SK-N-SH (cell line): ENCODE results near the gene SLCO1B3. TPM values are rescaled to one million over a fixed set of nuclear protein-coding genes. Genes with fewer than 3 reads are reported as not detected.

Experiments used
- CTCF ChIA-PET: fragments of 300-600, 350-600 bp; formaldehyde crosslinking; extraction: SDS; loops from one replicate; lab custom pipeline; 2021; lab: Yijun Ruan, JAX
- POLR2A ChIA-PET: fragments of 350-600 bp; sonication (Branson Sonifier 250); formaldehyde crosslinking; extraction: SDS; loops from one replicate; lab custom pipeline; 2020; ENCODE audit warnings: antibody characterized with exemption, inconsistent platforms; lab: Yijun Ruan, JAX
- DNase-seq: peaks from one replicate; pipeline ENCODE4 v3.0.0; 2012
- H2AFZ ChIP-seq: fragments of 200-600 bp; sonication (generic); 2 replicates; pipeline ENCODE4 v1.8.1; 2016; ENCODE audit warnings: antibody characterized with exemption, mild to moderate bottlenecking, low read depth
- H3F3A ChIP-seq: fragments of 200-600 bp; sonication (generic); replicated peaks from 2 replicates; pipeline ENCODE3; 2016; ENCODE audit warnings: antibody characterized with exemption, mild to moderate bottlenecking; ENCODE audit not compliant: insufficient read depth
- H3K27ac ChIP-seq, 2 experiments: fragments of 200-500 bp in 1 of 2; fragments of 200-600 bp in 1 of 2; sonication (Bioruptor generic) in 1 of 2; sonication (generic), shearing (Covaris generic) in 1 of 2; 2 replicates each; pipeline versions ENCODE4 v1.5.1 to v1.6.1; 2014 to 2016; ENCODE audit warnings: low read depth in 2 of 2, inconsistent platforms in 1 of 2, low read length in 1 of 2, mild to moderate bottlenecking in 1 of 2, mixed read lengths in 1 of 2
- H3K27me3 ChIP-seq: fragments of 200-600 bp; sonication (generic), shearing (Covaris generic); 2 replicates; pipeline ENCODE4 v1.6.1; 2016; ENCODE audit warnings: mixed run types; ENCODE audit not compliant: insufficient read depth
- H3K36me3 ChIP-seq, 2 experiments: fragments of 200-500 bp in 1 of 2; fragments of 200-600 bp in 1 of 2; sonication (Bioruptor generic) in 1 of 2; sonication (generic) in 1 of 2; replicated peaks in 1 of 2; 2 replicates each; pipeline versions ENCODE3 to v1.5.1; 2014 to 2016; ENCODE audit warnings: low read length in 1 of 2, mild to moderate bottlenecking in 1 of 2; ENCODE audit not compliant: insufficient read depth in 2 of 2, control insufficient read depth in 1 of 2
- H3K4me1 ChIP-seq, 2 experiments: fragments of 200-500 bp in 1 of 2; fragments of 200-600 bp in 1 of 2; sonication (Bioruptor generic) in 1 of 2; sonication (generic), shearing (Covaris generic) in 1 of 2; 2 replicates each; pipeline versions ENCODE4 v1.5.1 to v1.6.1; 2014 to 2016; ENCODE audit warnings: low read depth in 1 of 2, low read length in 1 of 2, mixed run types in 1 of 2; ENCODE audit not compliant: insufficient read depth in 2 of 2, control insufficient read depth in 1 of 2
- H3K4me2 ChIP-seq: fragments of 200-600 bp; sonication (generic), shearing (Covaris generic); 2 replicates; pipeline ENCODE4 v1.6.1; 2017; ENCODE audit warnings: mixed run types
- H3K4me3 ChIP-seq, 2 experiments: fragments of 200-500 bp in 1 of 2; fragments of 200-600 bp in 1 of 2; sonication (Bioruptor generic) in 1 of 2; sonication (generic), shearing (Covaris generic) in 1 of 2; 2 replicates each; pipeline versions ENCODE4 v1.5.1 to v1.8.1; 2014 to 2016; ENCODE audit warnings: low read depth in 2 of 2, inconsistent platforms in 1 of 2, low read length in 1 of 2, mild to moderate bottlenecking in 1 of 2, mixed read lengths in 1 of 2, moderate library complexity in 1 of 2
- H3K79me2 ChIP-seq: fragments of 200-600 bp; sonication (generic); 2 replicates; pipeline ENCODE4 v1.8.1; 2017; ENCODE audit warnings: mild to moderate bottlenecking; ENCODE audit not compliant: insufficient read depth
- H3K9ac ChIP-seq: fragments of 200-600 bp; sonication (generic); 2 replicates; pipeline ENCODE4 v1.6.1; 2017; ENCODE audit warnings: mixed run types
- H3K9me2 ChIP-seq: fragments of 200-600 bp; sonication (generic); 2 replicates; pipeline ENCODE4 v1.6.1; 2017; ENCODE audit warnings: mixed run types
- H3K9me3 ChIP-seq: fragments of 200-600 bp; sonication (generic); 2 replicates; pipeline ENCODE4 v1.6.1; 2017; ENCODE audit warnings: mixed run types, mild to moderate bottlenecking, moderate library complexity
- H4K20me1 ChIP-seq: fragments of 200-600 bp; sonication (generic); 2 replicates; pipeline ENCODE4 v1.6.1; 2017; ENCODE audit warnings: mild to moderate bottlenecking, mixed run types; ENCODE audit not compliant: insufficient read depth
- CTCF ChIP-seq: fragments of 200-600 bp; sonication (generic); IDR thresholded peaks from 2 replicates; pipeline ENCODE4 v1.6.1; 2017; ENCODE audit warnings: antibody characterized with exemption, mild to moderate bottlenecking, moderate library complexity
- FOSL2 ChIP-seq: IDR thresholded peaks from 2 replicates; pipeline ENCODE4 v1.4.0; 2012; ENCODE audit warnings: low read depth, mild to moderate bottlenecking, moderate library complexity, borderline replicate concordance
- FOXJ3 ChIP-seq: sonication (generic); formaldehyde crosslinking; IDR thresholded peaks from 2 replicates; pipeline ENCODE4 v1.5.1; 2020; ENCODE audit warnings: mild to moderate bottlenecking, missing genetic modification reagents
- GABPA ChIP-seq: IDR thresholded peaks from 2 replicates; pipeline ENCODE4 v1.4.0; 2012; ENCODE audit warnings: low read depth, mild to moderate bottlenecking
- GATA2 ChIP-seq: sonication (generic); formaldehyde crosslinking; IDR thresholded peaks from 2 replicates; pipeline ENCODE4 v1.5.0; 2020; ENCODE audit warnings: mild to moderate bottlenecking, missing genetic modification reagents
- MEF2A ChIP-seq: IDR thresholded peaks from 2 replicates; pipeline ENCODE4 v1.4.0; 2012; ENCODE audit warnings: low read depth, borderline replicate concordance
- MXI1 ChIP-seq: IDR thresholded peaks from 2 replicates; pipeline ENCODE4 v1.6.1; 2012; ENCODE audit warnings: mild to moderate bottlenecking, low read depth, low read length, improper control_type of control experiment
- NFIC ChIP-seq: IDR thresholded peaks from 2 replicates; pipeline ENCODE4 v1.4.0; 2012; ENCODE audit warnings: borderline replicate concordance
- PBX3 ChIP-seq: IDR thresholded peaks from 2 replicates; pipeline ENCODE4; 2012
- RAD21 ChIP-seq: IDR thresholded peaks from 2 replicates; pipeline ENCODE4 v1.6.1; 2012; ENCODE audit warnings: mild to moderate bottlenecking, low read length
- RCOR1 ChIP-seq: fragments of 150-350 bp; IDR thresholded peaks from 2 replicates; pipeline ENCODE4 v1.6.1; 2017; ENCODE audit warnings: antibody characterized with exemption, low read length
- RFX5 ChIP-seq: IDR thresholded peaks from 2 replicates; pipeline ENCODE4 v1.6.1; 2012; ENCODE audit warnings: mild to moderate bottlenecking, improper control_type of control experiment, low read length
- RXRA ChIP-seq: IDR thresholded peaks from 2 replicates; pipeline ENCODE4 v1.4.0; 2012; ENCODE audit warnings: low read depth, mild to moderate bottlenecking, borderline replicate concordance
- SIN3A ChIP-seq: IDR thresholded peaks from 2 replicates; pipeline ENCODE4 v1.6.1; 2012; ENCODE audit warnings: low read depth, mild to moderate bottlenecking, low read length, moderate library complexity, borderline replicate concordance
- TAF1 ChIP-seq: IDR thresholded peaks from 2 replicates; pipeline ENCODE4 v1.6.1; 2012; ENCODE audit warnings: low read depth, mild to moderate bottlenecking, low read length, moderate library complexity, borderline replicate concordance
- TEAD4 ChIP-seq: IDR thresholded peaks from 2 replicates; pipeline ENCODE4 v1.4.0; 2012; ENCODE audit warnings: mild to moderate bottlenecking, borderline replicate concordance; ENCODE audit not compliant: insufficient read depth
- YY1 ChIP-seq: IDR thresholded peaks from 2 replicates; pipeline ENCODE4 v1.4.0; 2012; ENCODE audit warnings: low read depth, mild to moderate bottlenecking
- ZBTB33 ChIP-seq: IDR thresholded peaks from 2 replicates; pipeline ENCODE4 v1.4.0; 2012; ENCODE audit warnings: low read depth, borderline replicate concordance
- WGBS: methylation state at CpG from one replicate; pipeline ENCODE4 v1.1.6; 2017; ENCODE audit warnings: low lambda C conversion rate; 5-methylcytosine and 5-hydroxymethylcytosine counted together
- polyA plus RNA-seq, 3 experiments: library from polyadenylated mRNA; depleted of rRNA; stranded (reverse); fragments of >200 nt; gene quantifications; 2 replicates each; pipeline ENCODE4 v1.2.3, GENCODE V29; 2012

SLCO1B3 gene
- polyA plus RNA-seq, 1 of the 3 experiments (the other 2 are of a cell fraction): not detected

GRCh38 chr12:20832911-20833310 is 22.4 kb downstream of the SLCO1B3 start:
- Histone ChIP-seq H3K4me1 (no peaks in the 10 kb centered on the region), H3K79me2 (no peaks in the 10 kb centered on the region), H4K20me1 (no peaks in the 10 kb centered on the region), H3K9ac (no peak overlapping the region), H3K27me3 (no peaks in the 10 kb centered on the region), H3K36me3 (no peaks in the 10 kb centered on the region), H3K27ac (no peak overlapping the region), H3K9me2 (no peaks in the 10 kb centered on the region)
- CTCF ChIA-PET: no interaction called here
- POLR2A ChIA-PET: no interaction called here
- no peak for TF ChIP-seq GATA2 (CRISPR knock-in tag)
- no peak for TF ChIP-seq RXRA
- no peak for TF ChIP-seq CTCF
- TF ChIP-seq YY1: no peak
- TF ChIP-seq RAD21: no peak
- no peak for TF ChIP-seq FOXJ3 (CRISPR knock-in tag)
- TF ChIP-seq NFIC: no peak
- TF ChIP-seq ZBTB33: no peak
- TF ChIP-seq RCOR1: no peak
- no peak for TF ChIP-seq MXI1
- TF ChIP-seq TEAD4: no peak
- no peak for TF ChIP-seq GABPA
- TF ChIP-seq MEF2A: no peak
- TF ChIP-seq RFX5: no peak
- TF ChIP-seq PBX3: no peak
- no peak for TF ChIP-seq SIN3A
- no peak for TF ChIP-seq FOSL2
- TF ChIP-seq TAF1: no peak
- TF ChIP-seq, all 33 proteins: peak for 0
- no peak overlapping the region for H3K4me2 ChIP-seq
- no peak overlapping the region for H3K4me3 ChIP-seq
- no peak for DNase-seq
- H3F3A ChIP-seq: no peaks in the 10 kb centered on the region
- WGBS: 53% methylated on average over 4 of the region's 4 CpGs
- no peak overlapping the region for H2AFZ ChIP-seq
- H3K9me3 ChIP-seq: no peaks in the 10 kb centered on the region
